NB4 (cell line): ENCODE measurements around the gene GTF2A1L.

Source experiments
- POLR2A ChIP-seq: IDR thresholded peaks from 2 replicates; pipeline ENCODE4 v1.6.1; 2011; ENCODE audit warnings: mild to moderate bottlenecking; ENCODE audit not compliant: insufficient read length; ENCODE audit errors: extremely low read depth
- TF ChIP-seq, protein P1 (sequence below): IDR thresholded peaks from one replicate; pipeline ENCODE4 v1.5.1; 2012; ENCODE audit warnings: low read depth, low read length

DNA sequence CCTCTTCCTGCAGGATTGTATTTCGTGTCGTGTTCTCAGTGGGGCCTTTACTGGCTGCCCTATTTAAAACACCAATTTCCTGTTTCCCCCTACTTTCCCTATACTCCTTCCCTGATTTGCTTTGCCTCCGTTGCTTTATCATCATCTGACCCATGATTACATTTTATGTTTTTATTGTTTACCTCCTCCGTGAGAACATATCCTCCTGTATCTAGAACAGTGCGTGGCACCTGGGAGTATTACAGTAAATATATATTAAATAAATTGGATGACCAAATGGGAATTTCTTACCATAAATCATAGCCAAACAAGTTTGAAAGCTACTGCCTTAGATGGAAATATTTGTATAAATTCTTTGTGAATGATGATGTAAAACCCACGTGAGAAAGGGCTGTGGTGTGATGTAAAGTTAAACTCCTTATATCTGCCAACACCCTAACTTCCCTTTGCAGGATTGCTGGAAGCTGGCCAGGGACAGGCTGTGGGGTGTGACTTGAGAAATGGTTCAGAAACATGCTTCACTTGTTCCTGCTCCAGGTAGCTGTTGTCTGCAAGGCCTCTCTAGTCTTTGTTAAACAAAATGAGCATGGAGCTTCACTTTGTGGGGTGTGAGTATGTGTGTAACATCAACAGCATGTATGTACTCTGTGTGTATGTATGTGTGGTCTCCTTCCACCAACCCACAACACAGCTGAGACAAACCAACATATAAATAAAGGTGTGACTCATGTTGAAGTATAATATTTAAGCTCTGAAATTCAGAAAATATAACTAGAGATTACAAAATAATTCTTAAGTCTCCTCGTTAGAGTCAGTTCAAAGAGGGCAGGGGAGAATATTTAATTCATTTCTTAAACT is 97.6 kb downstream of the GTF2A1L start:
- TF ChIP-seq, protein P1, sequence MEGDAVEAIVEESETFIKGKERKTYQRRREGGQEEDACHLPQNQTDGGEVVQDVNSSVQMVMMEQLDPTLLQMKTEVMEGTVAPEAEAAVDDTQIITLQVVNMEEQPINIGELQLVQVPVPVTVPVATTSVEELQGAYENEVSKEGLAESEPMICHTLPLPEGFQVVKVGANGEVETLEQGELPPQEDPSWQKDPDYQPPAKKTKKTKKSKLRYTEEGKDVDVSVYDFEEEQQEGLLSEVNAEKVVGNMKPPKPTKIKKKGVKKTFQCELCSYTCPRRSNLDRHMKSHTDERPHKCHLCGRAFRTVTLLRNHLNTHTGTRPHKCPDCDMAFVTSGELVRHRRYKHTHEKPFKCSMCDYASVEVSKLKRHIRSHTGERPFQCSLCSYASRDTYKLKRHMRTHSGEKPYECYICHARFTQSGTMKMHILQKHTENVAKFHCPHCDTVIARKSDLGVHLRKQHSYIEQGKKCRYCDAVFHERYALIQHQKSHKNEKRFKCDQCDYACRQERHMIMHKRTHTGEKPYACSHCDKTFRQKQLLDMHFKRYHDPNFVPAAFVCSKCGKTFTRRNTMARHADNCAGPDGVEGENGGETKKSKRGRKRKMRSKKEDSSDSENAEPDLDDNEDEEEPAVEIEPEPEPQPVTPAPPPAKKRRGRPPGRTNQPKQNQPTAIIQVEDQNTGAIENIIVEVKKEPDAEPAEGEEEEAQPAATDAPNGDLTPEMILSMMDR, result no peak
- TF ChIP-seq POLR2A, result no peak
